D341Med (cell line): Measurements from ENCODE around the gene EXOC2.
"Not testable (repeated sequence)": the region's sequence is repeated elsewhere in the genome, so short reads cannot be mapped to it uniquely, and the experiment has no call there.

Experiments used
- DNase-seq: peaks from one replicate; pipeline ENCODE4 v3.0.0; 2012; ENCODE audit warnings: low spot score

The EXOC2 gene

GRCh38 chr6:709471-710056 is 16.6 kb upstream of the EXOC2 start:
- DNase-seq: no peak

GRCh38 chr6:708237-708598 is 15.3 kb upstream of the EXOC2 start:
- DNase-seq: no peak

GRCh38 chr6:707576-708236 is 14.8 kb upstream of the EXOC2 start:
- DNase-seq: no peak

DNA sequence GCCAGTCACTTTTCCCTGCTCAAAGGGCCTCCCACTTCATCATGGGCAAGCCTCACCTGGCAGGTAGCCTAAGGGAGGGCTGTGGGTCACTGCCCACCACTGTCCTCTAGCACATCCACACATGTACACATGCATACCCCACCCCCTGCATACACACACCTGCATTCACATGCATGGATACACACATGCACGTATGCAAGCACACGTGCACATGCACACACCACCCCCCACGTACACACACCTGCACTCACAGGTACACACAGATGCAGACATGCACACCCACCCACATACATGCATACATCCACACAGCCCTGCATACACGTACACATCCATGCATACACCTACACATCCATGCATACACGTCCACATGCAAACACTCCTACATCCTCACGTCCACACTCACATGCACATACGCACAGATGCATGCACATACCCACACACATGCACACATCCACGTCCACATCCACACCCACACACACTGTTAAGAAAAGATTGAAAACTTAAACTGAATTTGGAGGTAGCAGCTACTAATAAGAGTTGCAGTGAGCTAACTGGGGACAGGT is 14.0 kb upstream of the EXOC2 start:
- DNase-seq: no peak

DNA sequence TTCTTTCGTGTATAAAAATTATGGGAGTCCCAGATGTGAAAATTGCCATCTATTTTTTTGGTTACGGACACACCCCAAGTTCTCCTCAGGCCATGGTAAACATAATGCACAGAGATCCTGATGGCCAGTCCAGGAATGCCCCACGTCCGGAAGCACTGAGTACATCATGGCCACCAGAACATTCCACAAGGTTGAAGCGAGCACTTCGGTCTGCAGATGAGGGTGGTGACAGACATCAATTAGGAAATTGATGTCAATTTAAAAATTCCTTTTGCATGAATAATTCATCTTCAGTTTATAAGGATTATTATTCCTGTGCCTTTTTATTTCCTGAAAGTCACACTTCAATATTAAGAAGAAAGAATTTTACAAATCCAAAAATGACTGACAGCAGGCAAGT is 13.2 kb upstream of the EXOC2 start:
- DNase-seq: no peak

GRCh38 chr6:705047-705446 is 12.1 kb upstream of the EXOC2 start:
- DNase-seq: no peak

DNA sequence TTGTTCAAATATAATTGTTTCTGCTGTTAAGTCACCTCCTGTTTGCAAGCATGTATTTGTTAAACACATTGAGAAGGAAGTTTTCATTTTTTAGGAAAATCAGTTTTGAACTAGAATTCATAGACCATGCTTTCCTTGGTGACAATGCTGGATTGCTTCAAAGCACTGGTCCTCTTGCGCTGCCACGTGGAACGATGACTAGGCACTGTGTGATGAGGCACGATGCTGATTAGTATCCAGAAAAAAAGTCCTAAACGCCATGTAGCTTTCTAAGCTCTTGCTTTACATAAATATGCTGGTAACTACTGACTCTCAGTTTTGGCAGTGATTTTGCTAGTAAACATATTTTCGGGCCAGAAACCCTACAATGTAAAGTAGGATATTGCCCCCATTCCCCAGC is 11.1 kb upstream of the EXOC2 start:
- DNase-seq: no peak

DNA sequence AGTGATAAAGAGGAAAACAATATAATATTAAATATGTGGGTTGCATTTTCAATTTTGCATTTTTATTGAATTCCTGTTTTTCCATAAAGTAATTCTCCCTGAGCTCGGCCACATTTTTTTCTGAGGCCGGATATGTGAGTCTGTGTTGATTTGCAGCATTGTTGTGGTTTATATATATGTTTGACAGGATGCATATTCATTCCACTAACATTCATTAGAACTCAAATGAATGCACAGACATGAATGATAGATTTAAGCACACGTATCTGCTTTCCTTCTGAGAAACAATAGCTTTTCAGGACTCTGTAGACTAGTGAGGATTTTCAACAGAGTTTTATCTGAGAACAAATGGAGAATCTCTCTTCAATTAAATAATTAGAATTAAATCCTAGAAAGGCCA is 10.6 kb upstream of the EXOC2 start:
- no peak for DNase-seq

GRCh38 chr6:701700-702479 is 9.0 kb upstream of the EXOC2 start:
- no peak for DNase-seq

GRCh38 chr6:701215-701614 is 8.3 kb upstream of the EXOC2 start:
- no peak for DNase-seq

- no peak for DNase-seq
Measured at GRCh38 chr6:700490-700889, 7.6 kb upstream of the EXOC2 start.

DNA sequence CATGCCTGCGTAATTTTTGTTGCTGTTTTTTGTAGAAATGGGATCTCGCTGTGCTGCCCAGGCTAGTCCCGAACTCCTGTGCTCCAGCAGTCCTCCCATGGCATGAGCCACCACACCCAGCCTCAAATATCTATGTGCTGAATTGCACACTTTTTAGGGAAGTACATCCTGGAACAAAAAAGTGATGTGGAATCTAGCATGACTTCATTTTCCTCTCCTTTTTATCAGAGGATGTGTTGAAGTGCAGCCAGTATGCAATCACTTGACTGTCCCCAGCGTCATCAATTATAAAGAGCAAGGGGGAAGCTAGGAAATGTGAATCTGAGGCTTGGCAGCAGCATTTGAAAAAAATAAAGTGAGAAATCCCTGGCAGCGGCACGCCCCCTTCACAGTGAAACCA is 6.4 kb upstream of the EXOC2 start:
- DNase-seq: no peak

DNA sequence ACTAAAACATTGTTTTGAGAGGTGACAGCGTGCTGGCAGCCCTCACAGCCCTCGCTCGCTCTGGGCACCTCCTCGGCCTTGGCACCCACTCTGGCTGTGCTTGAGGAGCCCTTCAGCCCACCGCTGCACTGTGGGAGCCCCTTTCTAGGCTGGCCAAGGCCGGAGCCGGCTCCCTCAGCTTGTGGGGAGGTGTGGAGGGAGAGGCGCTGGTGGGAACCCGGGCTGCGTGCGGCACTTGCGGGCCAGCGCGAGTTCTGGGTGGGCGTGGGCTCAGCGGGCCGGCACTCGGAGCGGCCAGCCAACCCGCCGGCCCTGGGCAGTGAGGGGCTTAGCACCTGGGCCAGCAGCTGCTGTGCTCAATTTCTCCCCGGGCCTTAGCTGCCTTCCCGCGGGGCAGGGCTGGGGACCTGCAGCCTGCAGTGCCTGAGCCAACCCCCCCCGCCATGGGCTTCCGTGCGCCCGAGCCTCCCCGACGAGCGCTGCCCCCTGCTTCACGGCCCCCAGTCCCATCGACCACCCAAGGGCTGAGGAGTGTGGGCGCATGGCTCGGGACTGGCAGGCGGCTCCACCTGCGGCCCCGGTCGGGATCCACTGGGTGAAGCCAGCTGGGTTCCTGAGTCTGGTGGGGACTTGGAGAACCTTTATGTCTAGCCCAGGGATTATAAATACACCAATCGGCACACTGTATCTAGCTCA is 1.6 kb upstream of the EXOC2 start:
- not testable (repeated sequence) for DNase-seq

DNA sequence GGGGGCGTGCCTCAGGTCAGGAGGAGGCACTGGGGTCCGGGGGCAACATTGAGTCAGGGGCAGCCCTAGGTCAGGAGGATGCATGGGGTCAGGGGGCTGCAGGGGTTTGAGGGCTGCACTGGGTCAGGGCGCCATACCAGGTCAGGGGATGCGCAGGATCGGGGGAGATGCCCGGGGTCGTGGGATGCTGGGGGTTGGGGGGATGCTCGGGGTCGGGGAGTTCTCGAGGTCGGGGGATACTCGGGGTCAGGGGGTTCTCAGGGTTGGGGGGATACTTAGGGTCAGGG is 727 bp upstream of the EXOC2 start:
- no peak for DNase-seq

- peak; percentile 85 for DNase-seq
Measured at GRCh38 chr6:692356-692851, 535 bp downstream of the EXOC2 start.

- DNase-seq: no peak
Measured at GRCh38 chr6:689223-689622, 3.7 kb downstream of the EXOC2 start.

GRCh38 chr6:686497-686896 is 6.4 kb downstream of the EXOC2 start:
- DNase-seq: peak; percentile 68

- no peak for DNase-seq
Measured at GRCh38 chr6:684831-685636, 7.9 kb downstream of the EXOC2 start.

DNA sequence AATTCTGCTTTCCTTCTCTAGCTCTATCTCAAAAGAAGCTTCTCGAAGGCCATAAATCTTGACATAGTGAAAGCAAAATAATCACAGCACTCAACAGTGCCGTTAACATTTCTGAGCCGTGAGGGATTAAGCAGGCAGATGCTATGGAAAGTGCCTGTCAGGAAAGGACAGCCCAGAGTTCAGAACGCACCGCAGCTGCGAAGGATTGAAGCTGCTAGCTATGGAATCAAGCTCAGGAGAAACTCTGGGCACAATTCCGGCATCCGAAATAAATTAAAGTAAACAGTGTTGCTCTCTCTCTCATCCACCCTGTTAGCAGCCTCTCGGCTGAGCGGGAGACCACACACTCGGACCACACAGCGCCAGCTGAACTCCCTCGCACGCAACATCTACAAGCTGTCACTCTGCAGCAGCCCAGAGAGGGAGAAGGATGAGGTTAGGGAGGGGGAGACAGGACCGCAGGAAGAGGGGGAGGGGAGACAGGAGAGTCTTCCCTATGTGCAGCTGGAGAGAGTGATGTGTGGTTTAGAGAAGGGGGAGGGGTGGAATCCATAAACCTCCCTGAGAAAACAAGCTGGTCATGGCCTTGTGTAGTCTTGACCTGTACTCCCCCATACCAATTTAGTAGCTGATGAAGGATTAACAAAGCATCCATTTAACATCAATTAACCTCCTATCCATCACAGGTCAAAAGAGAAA is 9.0 kb downstream of the EXOC2 start:
- peak; percentile 81 for DNase-seq

DNA sequence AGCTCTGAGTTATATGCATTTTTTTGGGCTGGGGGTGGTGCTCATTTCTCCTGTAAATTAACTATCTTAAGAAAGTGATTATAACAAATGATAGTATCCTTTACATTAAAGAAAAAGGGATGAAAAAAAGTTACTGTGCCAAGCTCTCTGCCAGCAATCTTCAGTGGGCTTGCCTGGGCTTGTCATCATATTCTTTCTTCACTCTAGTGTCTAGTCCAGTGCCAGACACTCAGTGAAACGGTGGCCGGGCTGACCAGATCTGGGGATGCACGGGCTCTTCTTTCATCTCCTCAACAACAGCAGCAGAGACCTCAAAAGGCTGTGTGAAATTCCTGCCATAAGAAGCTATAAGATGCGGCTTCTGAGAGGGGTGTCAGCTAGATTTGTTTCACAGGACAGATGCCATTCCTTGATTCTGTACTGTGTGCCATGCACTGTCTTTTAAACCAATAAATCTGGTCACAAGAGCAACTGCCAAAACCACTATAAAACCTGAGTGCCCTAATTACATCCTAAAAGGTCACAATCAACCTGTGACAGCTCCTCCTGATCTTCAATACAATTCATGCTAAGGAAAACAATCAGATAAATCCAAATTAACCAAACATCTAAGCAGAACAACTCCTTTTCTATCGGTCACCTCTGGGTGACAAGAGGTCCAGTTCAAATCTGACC is 12.1 kb downstream of the EXOC2 start:
- DNase-seq: no peak

DNA sequence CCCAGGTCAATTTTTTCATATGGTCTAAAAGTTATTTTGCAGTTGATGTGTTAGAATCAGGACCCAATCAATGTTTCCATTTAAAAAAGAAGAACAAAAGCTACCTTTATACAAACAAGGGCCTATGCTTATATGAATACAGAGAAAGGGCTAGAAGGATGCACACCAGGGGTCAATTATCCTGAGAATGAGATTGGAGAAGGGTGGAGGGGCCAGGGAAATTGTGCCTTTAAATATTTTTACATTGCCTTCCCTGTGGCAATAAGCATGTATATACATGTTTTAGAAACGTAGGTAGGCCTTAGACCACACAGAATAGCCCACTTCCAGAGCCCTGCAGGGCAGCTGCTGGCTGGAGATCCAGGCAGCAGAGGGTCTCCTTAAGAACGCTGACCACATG is 12.7 kb downstream of the EXOC2 start:
- no peak for DNase-seq
